B cell (primary cell): ENCODE measurements around the gene ALG3. TPM values are rescaled to one million over a fixed set of nuclear protein-coding genes. Genes with fewer than 3 reads are reported as not detected.

Source experiments
- ATAC-seq: fragments of 200-7000 bp; cut with Tn5 transposase; one replicate; pipeline ENCODE4 v1.10.0; 2021; ENCODE audit warnings: low read depth, mild to moderate bottlenecking, moderate number of reproducible peaks, moderate library complexity
- CTCF ChIA-PET: fragments of 350-600 bp; sonication (Branson Sonifier 250); formaldehyde crosslinking; loops from one replicate; lab custom pipeline; 2021; ENCODE audit warnings: antibody characterized with exemption, inconsistent platforms; lab: Charles Lee
- POLR2A ChIA-PET: fragments of 350-600 bp; sonication (Branson Sonifier 250); formaldehyde crosslinking; loops from one replicate; lab custom pipeline; 2021; ENCODE audit warnings: antibody characterized with exemption; lab: Charles Lee
- DNase-seq: peaks from one replicate; pipeline ENCODE4 v3.0.0; 2013
- H2AFZ ChIP-seq: 2 replicates; pipeline ENCODE4 v1.6.1; 2012; ENCODE audit warnings: mild to moderate bottlenecking, low read depth, low read length; ENCODE audit not compliant: insufficient read depth, poor library complexity, severe bottlenecking
- H3K27ac ChIP-seq, 2 donors: 1 replicate in 1 of 2; 2 replicates in 1 of 2; pipeline ENCODE4 v1.5.1; 2012 to 2013; ENCODE audit warnings: low read length in 2 of 2, mild to moderate bottlenecking in 2 of 2, moderate library complexity in 1 of 2
- H3K27me3 ChIP-seq, 4 experiments: fragments of 200-600 bp in 1 of 4; sonication (generic) in 1 of 4; replicated peaks in 1 of 4; 1 replicate in 2 of 4; 2 replicates in 2 of 4; pipeline versions ENCODE4 v1.6.1 to v1.7.0; 2013 to 2016; ENCODE audit warnings: low read length in 3 of 4, mild to moderate bottlenecking in 2 of 4, mixed read lengths in 1 of 4, moderate library complexity in 1 of 4; ENCODE audit not compliant: insufficient read depth in 4 of 4, control insufficient read depth in 3 of 4; ENCODE audit errors: control extremely low read depth in 1 of 4
- H3K36me3 ChIP-seq, 2 experiments: replicated peaks in 1 of 2; 1 replicate in 1 of 2; 2 replicates in 1 of 2; pipeline versions ENCODE4 v1.6.1 to v1.7.1; 2013; ENCODE audit warnings: low read length in 1 of 2; ENCODE audit not compliant: insufficient read depth in 2 of 2, control insufficient read depth in 1 of 2; ENCODE audit errors: control extremely low read depth in 1 of 2, extremely low read depth in 1 of 2
- H3K4me1 ChIP-seq, 2 donors: fragments of 200-600 bp in 1 of 2; sonication (generic) in 1 of 2; 1 replicate in 1 of 2; 2 replicates in 1 of 2; pipeline versions ENCODE4 v1.5.1 to v1.6.1; 2013 to 2017; ENCODE audit warnings: low read length in 2 of 2; ENCODE audit not compliant: control insufficient read depth in 2 of 2, insufficient read depth in 2 of 2
- H3K4me2 ChIP-seq: replicated peaks from 2 replicates; pipeline ENCODE3; 2012; ENCODE audit warnings: mild to moderate bottlenecking, low read depth, low read length; ENCODE audit not compliant: poor library complexity, severe bottlenecking
- H3K4me3 ChIP-seq, 5 experiments: fragments of 200-600 bp in 1 of 5; sonication (generic) in 1 of 5; 1 replicate in 3 of 5; 2 replicates in 2 of 5; pipeline versions ENCODE4 v1.5.1 to v1.7.0; 2011 to 2016; ENCODE audit warnings: low read length in 4 of 5, mild to moderate bottlenecking in 4 of 5, low read depth in 2 of 5, control low read depth in 1 of 5, moderate library complexity in 1 of 5; ENCODE audit not compliant: insufficient read depth in 1 of 5; ENCODE audit errors: control extremely low read depth in 1 of 5, extremely low read depth in 1 of 5
- H3K79me2 ChIP-seq: fragments of 200-600 bp; sonication (generic); one replicate; pipeline ENCODE4 v1.6.0; 2016; ENCODE audit warnings: low read length; ENCODE audit not compliant: control insufficient read depth, insufficient read depth
- H3K9ac ChIP-seq: fragments of 200-600 bp; sonication (generic); 2 replicates; pipeline ENCODE4 v1.6.1; 2017; ENCODE audit warnings: mild to moderate bottlenecking, low read length, moderate library complexity
- H3K9me3 ChIP-seq, 3 donors: one replicate each; pipeline versions ENCODE4 v1.6.1 to v1.7.1; 2013; ENCODE audit warnings: low read length in 2 of 3; ENCODE audit not compliant: control insufficient read depth in 2 of 3, insufficient read depth in 1 of 3; ENCODE audit errors: control extremely low read depth in 1 of 3
- H4K20me1 ChIP-seq: 2 replicates; pipeline ENCODE4 v1.6.0; 2012; ENCODE audit warnings: mild to moderate bottlenecking, low read length; ENCODE audit not compliant: insufficient read depth, control insufficient read depth, poor library complexity, severe bottlenecking
- H3K27ac Mint-ChIP-seq: one replicate; pipeline ENCODE4 v1.8.0; 2021; ENCODE audit warnings: mixed read lengths
- H3K27me3 Mint-ChIP-seq: one replicate; pipeline ENCODE4 v1.8.0; 2021; ENCODE audit warnings: mixed read lengths
- H3K4me1 Mint-ChIP-seq: one replicate; pipeline ENCODE4 v1.8.0; 2021; ENCODE audit warnings: mixed read lengths
- H3K4me3 Mint-ChIP-seq: one replicate; pipeline ENCODE4 v1.8.0; 2021; ENCODE audit warnings: mixed read lengths
- H3K9me3 Mint-ChIP-seq: one replicate; pipeline ENCODE4 v1.8.0; 2022; ENCODE audit warnings: mixed read lengths; ENCODE audit not compliant: insufficient read depth
- CTCF ChIP-seq: fragments of 200-600 bp; IDR thresholded peaks from one replicate; pipeline ENCODE4 v1.8.0; 2022; ENCODE audit warnings: antibody characterized with exemption, mild to moderate bottlenecking
- EZH2 ChIP-seq: IDR thresholded peaks from 2 replicates; pipeline ENCODE4 v1.6.1; 2012; ENCODE audit warnings: borderline replicate concordance, low read depth, mild to moderate bottlenecking, moderate library complexity, low read length; ENCODE audit not compliant: insufficient read depth, poor library complexity, severe bottlenecking
- WGBS: methylation state at CpG from one replicate; pipeline ENCODE4 v1.1.5; 2013; ENCODE audit warnings: missing lambda C conversion rate; ENCODE audit not compliant: insufficient coverage; 5-methylcytosine and 5-hydroxymethylcytosine counted together
- intact Hi-C: fragments of 100-400 bp; cut with micrococcal nuclease; formaldehyde crosslinking; loops from one replicate; pipeline ENCODE4 v1.10.0; 2022
- polyA plus RNA-seq: library from polyadenylated mRNA; depleted of rRNA; stranded (reverse); fragments of >200 nt; gene quantifications from 2 replicates; pipeline ENCODE4 v1.2.3, GENCODE V29; 2012
- total RNA-seq, 2 donors: library from RNA; stranded (reverse); fragments of 120-200 nt in 1 of 2; gene quantifications; 1 replicate in 1 of 2; 2 replicates in 1 of 2; pipeline versions ENCODE4 v1.2.3 to v1.2.4, GENCODE V29; 2013 to 2022

ALG3 gene
- total and polyA plus RNA-seq, 2 donors (not counting 1 experiment from before 2014, with no cell fraction given): 36.1 to 38.6 TPM

- H3K36me3 ChIP-seq: no peaks in the 10 kb centered on the region
- peaks cover 0 to 4% (median 0%) of the 10 kb centered on the region in 3 donors for H3K9me3 ChIP-seq
- ATAC-seq (no peak), DNase-seq (no peak)
- H4K20me1 ChIP-seq: peaks cover 5% of the 10 kb centered on the region
- H3K79me2 ChIP-seq: no peaks in the 10 kb centered on the region
- H3K4me2 ChIP-seq: no peak overlapping the region
- ChIA-PET POLR2A (interaction anchor here (0.9 kb wide), 2 partner anchors 12 to 90 kb away, joined by 4 read pairs; no protein-coding TSS in a partner anchor), CTCF (interaction anchor here (1.0 to 1.4 kb wide), 5 partner anchors 16 to 371 kb away, joined by 3 to 5 read pairs (median 4); partner anchors contain the start of gene PARL)
- H3K9ac ChIP-seq: no peak overlapping the region
- Mint-ChIP-seq H3K27ac (no peak overlapping the region), H3K4me1 (peaks cover 9% of the 10 kb centered on the region), H3K9me3 (no peaks in the 10 kb centered on the region), H3K4me3 (no peak overlapping the region), H3K27me3 (peaks cover 20% of the 10 kb centered on the region)
- no peak overlapping the region for H3K4me3 ChIP-seq
- H3K27me3 ChIP-seq: peaks cover 0 to 18% (median 6%) of the 10 kb centered on the region in 4 experiments
- WGBS: 100% methylated on average over 3 of the region's 3 CpGs
- H2AFZ ChIP-seq: no peak overlapping the region
- peaks cover 5% of the 10 kb centered on the region in 2 donors for H3K4me1 ChIP-seq
- no peak for TF ChIP-seq EZH2
- no peak for TF ChIP-seq CTCF
- no peak overlapping the region for H3K27ac ChIP-seq
- intact Hi-C loops: no loop called here
Observed at GRCh38 chr3:184255291-184256039, 6.7 kb upstream of the ALG3 start.
